Measurements from ENCODE around the gene PROB1. TPM values are rescaled to one million over a fixed set of nuclear protein-coding genes. Genes with fewer than 3 reads are reported as not detected.

PROB1 gene
- total and polyA plus RNA-seq, 2 of the 8 experiments (the other 6 are each of a cell fraction or from before 2014, with no cell fraction given), result 0.89 to 3.1 TPM

DNA sequence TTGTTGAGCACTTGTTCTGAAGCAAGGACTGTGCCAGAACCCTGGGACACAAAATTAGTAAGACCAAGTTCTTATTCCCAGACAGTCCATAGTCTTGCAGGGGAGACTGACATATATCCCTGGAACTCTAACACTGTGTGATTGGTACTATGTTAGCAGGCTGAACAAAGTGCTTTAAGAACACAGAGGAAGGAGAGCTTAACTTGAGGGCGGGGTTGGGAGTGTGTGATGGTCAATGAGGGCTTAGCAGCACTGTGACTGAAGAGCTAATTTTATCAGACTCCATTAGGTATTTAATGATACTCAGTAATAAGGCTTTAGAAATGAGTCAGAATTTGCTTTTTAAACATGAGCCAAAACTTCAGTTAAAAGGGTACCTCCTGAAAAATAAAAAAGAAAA, 23.9 kb upstream of the PROB1 start:
- Histone ChIP-seq H2BK120ac (replicated peaks; ENCODE audit: low read depth, low read length) (no peak overlapping the region), H4K8ac (ENCODE audit: extremely low read depth, insufficient read depth, low read length) (no peak overlapping the region), H3K23me2 (ENCODE audit: low read depth, low read length) (no peaks in the 10 kb centered on the region), H3K23ac (ENCODE audit: insufficient read length) (no peak overlapping the region), H2BK20ac (ENCODE audit: low read length) (no peak overlapping the region), H3K4me1 (replicated peaks in 1 of 4; ENCODE audit: control insufficient read depth in 3 of 4, insufficient read depth in 4 of 4, low read length in 3 of 4) (peaks cover 4 to 9% (median 6%) of the 10 kb centered on the region in 4 experiments; a peak in 4 of 7 replicates), H2BK5ac (ENCODE audit: low read depth, low read length) (no peak overlapping the region), H3K79me2 (ENCODE audit: control insufficient read depth in 1 of 2, insufficient read depth in 2 of 2, low read length in 2 of 2) (no peaks in the 10 kb centered on the region), H3K56ac (replicated peaks; ENCODE audit: insufficient read length, low read depth, low read length) (no peak overlapping the region), H3K79me1 (ENCODE audit: low read depth, low read length) (no peaks in the 10 kb centered on the region), H4K91ac (replicated peaks; ENCODE audit: insufficient read length, low read length) (no peak overlapping the region), H3K9me3 (ENCODE audit: insufficient read depth in 2 of 2, low read depth in 1 of 2, low read length in 1 of 2) (no peaks in the 10 kb centered on the region), H2AFZ (ENCODE audit: low read length) (no peak overlapping the region), H4K20me1 (replicated peaks in 1 of 2; ENCODE audit: control insufficient read depth in 1 of 2, insufficient read depth in 2 of 2, low read length in 2 of 2) (no peaks in the 10 kb centered on the region), H3K36me3 (ENCODE audit: control insufficient read depth in 2 of 4, insufficient read depth in 4 of 4, low read length in 3 of 4) (peaks cover under 1 to 22% (median 6%) of the 10 kb centered on the region in 4 experiments; a peak in 5 of 8 replicates), H4K5ac (ENCODE audit: insufficient read length, low read depth, low read length) (no peak overlapping the region), H3K4ac (replicated peaks; ENCODE audit: insufficient read length, low read depth, low read length) (no peak overlapping the region), H3K27me3 (replicated peaks in 1 of 4; ENCODE audit: control insufficient read depth in 3 of 4, extremely low read depth in 1 of 4, insufficient read depth in 3 of 4, low read length in 3 of 4) (no peaks in the 10 kb centered on the region), H2BK15ac (ENCODE audit: low read length) (no peak overlapping the region), H3K4me2 (ENCODE audit: insufficient read depth in 1 of 2, low read depth in 2 of 2, low read length in 2 of 2) (no peak overlapping the region), H3K14ac (ENCODE audit: insufficient read length) (no peak overlapping the region), H2BK12ac (ENCODE audit: low read depth, low read length) (no peak overlapping the region), H3K9ac (replicated peaks in 1 of 4; ENCODE audit: extremely low read depth in 1 of 4, low read depth in 3 of 4, low read length in 3 of 4) (no peak overlapping the region), H3K18ac (ENCODE audit: extremely low read depth, low read length) (no peak overlapping the region), H2AK5ac (ENCODE audit: low read depth, low read length) (no peak overlapping the region), H3K27ac (ENCODE audit: low read depth, low read length) (no peak overlapping the region), H3K4me3 (ENCODE audit: extremely low read depth in 1 of 4, insufficient read depth in 2 of 4, low read depth in 3 of 4, low read length in 4 of 4) (no peak overlapping the region)
- POLR2A ChIA-PET (ENCODE audit: partially characterized antibody), result interaction anchor here (1.4 to 1.7 kb wide), 4 partner anchors 9 to 99 kb away, joined by 3 to 6 read pairs (median 4); partner anchors contain the start of gene PAIP2
- 75% methylated on average over 1 of the region's 1 CpG; no CpG with 5 or more reads in 1 of the 2 experiments for WGBS, 2 experiments (ENCODE audit: extremely low coverage in 1 of 2, insufficient coverage in 1 of 2, insufficient read length in 1 of 2, insufficient replicate concordance in 2 of 2, low coverage in 1 of 2, low lambda C conversion rate in 2 of 2, missing lambda C conversion rate in 1 of 2)
- DNase-seq (ENCODE audit: low read depth in 1 of 2, low spot score in 2 of 2) (no peak), FAIRE-seq (no peak)
- TF ChIP-seq POLR2A (IDR thresholded peaks at IDR 0.05; ENCODE audit: control extremely low read depth in 1 of 2, low read depth in 2 of 2, low read length in 2 of 2), result no peak
- TF ChIP-seq KDM1A (IDR thresholded peaks at IDR 0.05; ENCODE audit: borderline replicate concordance, low read length), result no peak
- TF ChIP-seq JUN (IDR thresholded peaks at IDR 0.05; ENCODE audit: low read depth, low read length), result no peak
- CTCF ChIA-PET (ENCODE audit: partially characterized antibody), result interaction anchor here (1.0 to 9.9 kb wide), 11 partner anchors 9 to 217 kb away, joined by 3 to 319 read pairs (median 4); partner anchors contain the start of gene DNAJC18
